Adrenal gland (tissue), 5 donors: Measurements from ENCODE around the gene ST8SIA5.

ENCODE experiments used
- CTCF ChIP-seq, 6 experiments: fragments of 450-650 bp in 4 of 6; fragments of 200-600 bp in 2 of 6; sonication (generic) in 1 of 6; IDR thresholded peaks; 1 replicate in 5 of 6; 2 replicates in 1 of 6; pipeline versions ENCODE4 v1.5.1 to v1.8.0; 2016 to 2021; ENCODE audit warnings: antibody characterized with exemption in 6 of 6, mild to moderate bottlenecking in 2 of 6, moderate library complexity in 1 of 6
- POLR2A ChIP-seq, 2 donors: fragments of 450-650 bp; IDR thresholded peaks; one replicate each; pipeline ENCODE4 v1.6.1; 2017; ENCODE audit warnings: antibody characterized with exemption in 2 of 2, mild to moderate bottlenecking in 2 of 2, moderate library complexity in 1 of 2
- donor health status: DM: no; HTN: no; CAD: no.

- TF ChIP-seq CTCF (IDR thresholded peaks at IDR 0.05) (no peak), POLR2A (IDR thresholded peaks at IDR 0.05) (no peak)
Measured at GRCh38 chr18:46629361-46629760, 127.5 kb downstream of the ST8SIA5 start.
